KMS-11 (cell line): ENCODE results near the gene TNFSF9.

Experiments used
- H2AFZ ChIP-seq: fragments of 200-600 bp; sonication (generic); 2 replicates; pipeline ENCODE4 v1.6.1; 2016; ENCODE audit warnings: antibody characterized with exemption, mixed run types, low read depth
- H3K27ac ChIP-seq: fragments of 200-600 bp; sonication (generic); 2 replicates; pipeline ENCODE4 v1.6.1; 2016; ENCODE audit warnings: mild to moderate bottlenecking, mixed run types
- H3K27me3 ChIP-seq: fragments of 200-600 bp; sonication (generic); 2 replicates; pipeline ENCODE4 v1.6.1; 2017; ENCODE audit warnings: mild to moderate bottlenecking, low read depth, mixed run types, moderate library complexity; ENCODE audit not compliant: insufficient read depth
- H3K36me3 ChIP-seq: fragments of 200-600 bp; sonication (generic); 2 replicates; pipeline ENCODE4 v1.6.1; 2017; ENCODE audit warnings: mild to moderate bottlenecking, mixed run types; ENCODE audit not compliant: insufficient read depth
- H3K4me1 ChIP-seq: fragments of 200-600 bp; sonication (generic); 2 replicates; pipeline ENCODE4 v1.6.1; 2016; ENCODE audit warnings: mild to moderate bottlenecking, low read depth, mixed run types; ENCODE audit not compliant: poor library complexity, severe bottlenecking
- H3K4me2 ChIP-seq: fragments of 200-600 bp; sonication (generic); 2 replicates; pipeline ENCODE4 v1.7.0; 2016; ENCODE audit warnings: mild to moderate bottlenecking, mixed run types
- H3K4me3 ChIP-seq: fragments of 200-600 bp; sonication (generic); IDR thresholded peaks from 2 replicates; pipeline ENCODE4 v1.6.1; 2017; ENCODE audit warnings: low read depth, low read length, mixed read lengths; ENCODE audit not compliant: insufficient read depth
- H3K79me2 ChIP-seq: fragments of 200-600 bp; sonication (generic); 2 replicates; pipeline ENCODE4 v1.6.1; 2016; ENCODE audit warnings: low read depth, mixed run types; ENCODE audit not compliant: insufficient read depth
- H3K9ac ChIP-seq: fragments of 200-600 bp; sonication (generic); 2 replicates; pipeline ENCODE4 v1.6.1; 2016; ENCODE audit warnings: mild to moderate bottlenecking, mixed run types
- H4K20me1 ChIP-seq: fragments of 200-600 bp; sonication (generic); 2 replicates; pipeline ENCODE4 v1.6.1; 2016; ENCODE audit warnings: mild to moderate bottlenecking, mixed run types; ENCODE audit not compliant: insufficient read depth
- CTCF ChIP-seq: fragments of 200-600 bp; sonication (generic); conservative IDR thresholded peaks from 2 replicates; pipeline ENCODE4 v1.6.1; 2017; ENCODE audit warnings: low read depth, mild to moderate bottlenecking, antibody characterized with exemption, low read length, moderate library complexity, mixed read lengths

The TNFSF9 gene

GRCh38 chr19:6571167-6571566 lies 40.3 kb downstream of the TNFSF9 start:
- H3K4me3 ChIP-seq, result no peak overlapping the region
- H4K20me1 ChIP-seq, result no peaks in the 10 kb centered on the region
- no peak for TF ChIP-seq CTCF
- H2AFZ ChIP-seq, result no peak overlapping the region
- no peak overlapping the region for H3K27ac ChIP-seq
- no peaks in the 10 kb centered on the region for H3K4me1 ChIP-seq
- no peaks in the 10 kb centered on the region for H3K27me3 ChIP-seq
- H3K9ac ChIP-seq, result no peak overlapping the region
- no peaks in the 10 kb centered on the region for H3K36me3 ChIP-seq
- no peaks in the 10 kb centered on the region for H3K79me2 ChIP-seq
- no peak overlapping the region for H3K4me2 ChIP-seq

DNA sequence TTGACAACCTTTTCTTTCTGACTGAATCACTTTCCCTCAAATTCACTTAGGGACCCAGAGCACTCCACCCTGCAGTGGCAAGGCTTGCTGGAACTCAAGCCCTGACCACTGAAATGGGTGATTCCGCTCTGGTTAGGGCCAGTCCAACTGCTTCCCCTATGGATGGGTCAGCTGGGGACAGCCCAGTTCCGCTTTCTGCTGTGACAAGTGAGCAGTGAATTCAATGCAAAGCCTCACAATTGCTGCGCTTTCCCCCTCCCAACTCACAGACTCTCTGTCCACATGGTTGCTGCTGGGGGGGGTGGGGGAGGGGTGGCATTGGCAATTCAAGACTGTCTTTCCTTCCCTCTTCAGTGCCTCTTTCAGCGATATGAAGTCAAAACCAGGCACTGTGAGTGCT lies 41.4 kb downstream of the TNFSF9 start:
- TF ChIP-seq CTCF, result no peak
- Histone ChIP-seq H3K9ac (no peak overlapping the region), H3K4me1 (no peaks in the 10 kb centered on the region), H3K4me3 (no peak overlapping the region), H2AFZ (no peak overlapping the region), H3K4me2 (no peak overlapping the region), H3K27me3 (no peaks in the 10 kb centered on the region), H4K20me1 (no peaks in the 10 kb centered on the region), H3K36me3 (no peaks in the 10 kb centered on the region), H3K79me2 (no peaks in the 10 kb centered on the region), H3K27ac (no peak overlapping the region)

GRCh38 chr19:6573350-6573749 lies 42.5 kb downstream of the TNFSF9 start:
- no peak overlapping the region for H3K4me2 ChIP-seq
- no peaks in the 10 kb centered on the region for H3K4me1 ChIP-seq
- H3K36me3 ChIP-seq, result no peaks in the 10 kb centered on the region
- no peak overlapping the region for H3K27ac ChIP-seq
- no peak for TF ChIP-seq CTCF
- no peak overlapping the region for H3K9ac ChIP-seq
- H3K79me2 ChIP-seq, result no peaks in the 10 kb centered on the region
- no peaks in the 10 kb centered on the region for H3K27me3 ChIP-seq
- H4K20me1 ChIP-seq, result no peaks in the 10 kb centered on the region
- H2AFZ ChIP-seq, result no peak overlapping the region
- no peak overlapping the region for H3K4me3 ChIP-seq

- H3K4me2 ChIP-seq, result no peak overlapping the region
- no peaks in the 10 kb centered on the region for H3K27me3 ChIP-seq
- no peaks in the 10 kb centered on the region for H4K20me1 ChIP-seq
- no peaks in the 10 kb centered on the region for H3K79me2 ChIP-seq
- H3K4me1 ChIP-seq, result no peaks in the 10 kb centered on the region
- no peak overlapping the region for H3K27ac ChIP-seq
- no peak for TF ChIP-seq CTCF
- no peaks in the 10 kb centered on the region for H3K36me3 ChIP-seq
- H3K9ac ChIP-seq, result no peak overlapping the region
- no peak overlapping the region for H3K4me3 ChIP-seq
- no peak overlapping the region for H2AFZ ChIP-seq
Observed at GRCh38 chr19:6576869-6577475, 46.1 kb downstream of the TNFSF9 start.
